Esophagus muscularis mucosa (tissue), 4 donors: ENCODE results near the gene HOPX. TPM values are rescaled to one million over a fixed set of nuclear protein-coding genes. Genes with fewer than 3 reads are reported as not detected.

Source experiments
- DNase-seq: peaks from one replicate; pipeline ENCODE4 v3.0.0-alpha.2; 2017; ENCODE audit errors: extremely low spot score
- H3K27ac ChIP-seq, 4 donors: fragments of 200-600 bp; sonication (generic); replicated peaks in 1 of 4; 1 replicate in 3 of 4; 2 replicates in 1 of 4; pipeline ENCODE4 v1.5.1; 2016 to 2019; ENCODE audit warnings: mild to moderate bottlenecking in 1 of 4
- H3K27me3 ChIP-seq, 4 donors: fragments of 200-600 bp; sonication (generic); one replicate each; pipeline versions ENCODE4 v1.5.1 to v1.6.0; 2016 to 2019
- H3K36me3 ChIP-seq, 4 donors: fragments of 200-600 bp; sonication (generic); one replicate each; pipeline ENCODE4 v1.5.1; 2016 to 2019
- H3K4me1 ChIP-seq, 4 donors: fragments of 200-600 bp; sonication (generic); one replicate each; pipeline ENCODE4 v1.5.1; 2016 to 2019
- H3K4me3 ChIP-seq, 4 donors: fragments of 200-600 bp; sonication (generic); 1 replicate in 2 of 4; 2 replicates in 2 of 4; pipeline ENCODE4 v1.5.1; 2016 to 2019; ENCODE audit warnings: mild to moderate bottlenecking in 4 of 4, moderate library complexity in 1 of 4
- H3K9me3 ChIP-seq, 4 donors: fragments of 200-600 bp; sonication (generic); 1 replicate in 3 of 4; 2 replicates in 1 of 4; pipeline ENCODE4 v1.5.1; 2016 to 2019
- EP300 ChIP-seq: sonication (generic); formaldehyde crosslinking; IDR thresholded peaks from one replicate; pipeline ENCODE4 v1.6.1; 2017; ENCODE audit warnings: antibody characterized with exemption
- POLR2A ChIP-seq: fragments of 450-650 bp; IDR thresholded peaks from one replicate; pipeline ENCODE4 v1.6.1; 2017; ENCODE audit warnings: antibody characterized with exemption, moderate library complexity, mild to moderate bottlenecking, low read depth
- POLR2AphosphoS5 ChIP-seq, 2 donors: sonication (generic); formaldehyde crosslinking; IDR thresholded peaks; one replicate each; pipeline ENCODE4 v1.6.1; 2017; ENCODE audit warnings: antibody characterized with exemption in 2 of 2
- WGBS: methylation state at CpG from one replicate; pipeline ENCODE4 v1.1.5; 2018; 5-methylcytosine and 5-hydroxymethylcytosine counted together
- intact Hi-C: fragments of 100-400 bp; cut with DNase I; formaldehyde crosslinking; loops from one replicate; pipeline ENCODE4 v1.15.1; 2023
- total RNA-seq, 4 donors: library from RNA; depleted of rRNA; stranded (reverse); fragments of >200 nt; gene quantifications; one replicate each; pipeline versions ENCODE4 v1.1.0 to v1.2.1, GENCODE V29; 2016
- TF ChIP-seq, protein P1 (sequence below), 3 experiments: fragments of 200-600 bp in 2 of 3; fragments of 450-650 bp in 1 of 3; sonication (generic) in 2 of 3; IDR thresholded peaks; one replicate each; pipeline ENCODE4 v1.5.1; 2017 to 2019; ENCODE audit warnings: antibody characterized with exemption in 3 of 3, mild to moderate bottlenecking in 2 of 3, moderate library complexity in 1 of 3

The HOPX gene
- total RNA-seq, 4 donors from 2014 or later, result 5.1 to 11.9 (median 7.5) TPM

- no peak for DNase-seq
- TF ChIP-seq POLR2A (no peak), EP300 (no peak), POLR2AphosphoS5 (IDR thresholded peaks at IDR 0.05) (no peak)
- TF ChIP-seq, protein P1, sequence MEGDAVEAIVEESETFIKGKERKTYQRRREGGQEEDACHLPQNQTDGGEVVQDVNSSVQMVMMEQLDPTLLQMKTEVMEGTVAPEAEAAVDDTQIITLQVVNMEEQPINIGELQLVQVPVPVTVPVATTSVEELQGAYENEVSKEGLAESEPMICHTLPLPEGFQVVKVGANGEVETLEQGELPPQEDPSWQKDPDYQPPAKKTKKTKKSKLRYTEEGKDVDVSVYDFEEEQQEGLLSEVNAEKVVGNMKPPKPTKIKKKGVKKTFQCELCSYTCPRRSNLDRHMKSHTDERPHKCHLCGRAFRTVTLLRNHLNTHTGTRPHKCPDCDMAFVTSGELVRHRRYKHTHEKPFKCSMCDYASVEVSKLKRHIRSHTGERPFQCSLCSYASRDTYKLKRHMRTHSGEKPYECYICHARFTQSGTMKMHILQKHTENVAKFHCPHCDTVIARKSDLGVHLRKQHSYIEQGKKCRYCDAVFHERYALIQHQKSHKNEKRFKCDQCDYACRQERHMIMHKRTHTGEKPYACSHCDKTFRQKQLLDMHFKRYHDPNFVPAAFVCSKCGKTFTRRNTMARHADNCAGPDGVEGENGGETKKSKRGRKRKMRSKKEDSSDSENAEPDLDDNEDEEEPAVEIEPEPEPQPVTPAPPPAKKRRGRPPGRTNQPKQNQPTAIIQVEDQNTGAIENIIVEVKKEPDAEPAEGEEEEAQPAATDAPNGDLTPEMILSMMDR (IDR thresholded peaks at IDR 0.05), result no peak
Measured at GRCh38 chr4:56690393-56690792, 9.3 kb upstream of the HOPX start.

GRCh38 chr4:56689201-56689969 lies 8.3 kb upstream of the HOPX start:
- intact Hi-C loops, result no loop called here
- TF ChIP-seq POLR2A (no peak), POLR2AphosphoS5 (IDR thresholded peaks at IDR 0.05) (no peak), EP300 (no peak)
- TF ChIP-seq, protein P1 (IDR thresholded peaks at IDR 0.05), result no peak
- Histone ChIP-seq H3K9me3 (no peaks in the 10 kb centered on the region), H3K36me3 (no peaks in the 10 kb centered on the region), H3K27ac (no peak overlapping the region), H3K27me3 (no peaks in the 10 kb centered on the region), H3K4me3 (no peak overlapping the region), H3K4me1 (no peaks in the 10 kb centered on the region)
- DNase-seq, result no peak
- WGBS, result 91% methylated on average over 2 of the region's 2 CpGs

More at GRCh38 chr4:56690393-56690792, 9.3 kb upstream of the HOPX start:
- H3K36me3 ChIP-seq, result no peaks in the 10 kb centered on the region
- no peaks in the 10 kb centered on the region for H3K4me1 ChIP-seq
- no peak overlapping the region for H3K4me3 ChIP-seq
- intact Hi-C loops, result no loop called here
- no peak overlapping the region for H3K27ac ChIP-seq
- WGBS, result 69% methylated on average over 1 of the region's 1 CpG
- H3K9me3 ChIP-seq, result no peaks in the 10 kb centered on the region
- no peaks in the 10 kb centered on the region for H3K27me3 ChIP-seq

DNA sequence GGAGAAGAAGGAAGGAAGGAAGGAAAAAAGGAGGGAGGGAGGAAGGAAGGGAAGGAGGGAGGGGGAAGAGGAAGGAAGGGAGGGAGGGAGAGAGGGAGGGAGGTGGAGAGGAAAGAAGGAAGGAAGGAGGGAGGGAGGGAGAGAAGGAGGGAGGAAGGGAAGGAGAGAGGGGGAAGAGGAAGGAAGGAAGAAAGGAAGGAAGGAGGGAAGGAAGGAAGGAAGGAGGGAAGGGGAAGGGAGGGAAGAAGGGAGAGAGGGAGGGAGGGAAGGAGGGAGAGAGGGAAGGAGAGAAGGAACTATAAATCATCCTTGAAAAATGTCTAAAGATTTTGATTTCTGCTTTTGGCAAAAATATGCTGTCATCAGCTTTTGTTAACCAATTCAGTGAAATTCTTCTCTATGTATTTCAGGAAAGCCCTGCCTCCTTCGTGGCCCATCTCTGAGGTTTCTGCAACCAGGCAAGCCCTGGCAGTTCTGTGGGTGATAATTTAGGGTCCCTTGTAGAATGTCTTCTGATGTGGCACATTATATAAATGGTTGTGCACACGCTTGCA lies 7.1 kb upstream of the HOPX start:
- TF ChIP-seq EP300 (no peak), POLR2AphosphoS5 (IDR thresholded peaks at IDR 0.05) (no peak), POLR2A (no peak)
- TF ChIP-seq, protein P1 (IDR thresholded peaks at IDR 0.05), result no peak
- Histone ChIP-seq H3K9me3 (no peaks in the 10 kb centered on the region), H3K27me3 (peaks cover 0 to 3% (median 0%) of the 10 kb centered on the region in 4 donors), H3K4me3 (no peak overlapping the region), H3K36me3 (no peaks in the 10 kb centered on the region), H3K27ac (no peak overlapping the region), H3K4me1 (no peaks in the 10 kb centered on the region)
- intact Hi-C loops, result no loop called here
- 82% methylated on average over 2 of the region's 2 CpGs for WGBS
- DNase-seq, result no peak

DNA sequence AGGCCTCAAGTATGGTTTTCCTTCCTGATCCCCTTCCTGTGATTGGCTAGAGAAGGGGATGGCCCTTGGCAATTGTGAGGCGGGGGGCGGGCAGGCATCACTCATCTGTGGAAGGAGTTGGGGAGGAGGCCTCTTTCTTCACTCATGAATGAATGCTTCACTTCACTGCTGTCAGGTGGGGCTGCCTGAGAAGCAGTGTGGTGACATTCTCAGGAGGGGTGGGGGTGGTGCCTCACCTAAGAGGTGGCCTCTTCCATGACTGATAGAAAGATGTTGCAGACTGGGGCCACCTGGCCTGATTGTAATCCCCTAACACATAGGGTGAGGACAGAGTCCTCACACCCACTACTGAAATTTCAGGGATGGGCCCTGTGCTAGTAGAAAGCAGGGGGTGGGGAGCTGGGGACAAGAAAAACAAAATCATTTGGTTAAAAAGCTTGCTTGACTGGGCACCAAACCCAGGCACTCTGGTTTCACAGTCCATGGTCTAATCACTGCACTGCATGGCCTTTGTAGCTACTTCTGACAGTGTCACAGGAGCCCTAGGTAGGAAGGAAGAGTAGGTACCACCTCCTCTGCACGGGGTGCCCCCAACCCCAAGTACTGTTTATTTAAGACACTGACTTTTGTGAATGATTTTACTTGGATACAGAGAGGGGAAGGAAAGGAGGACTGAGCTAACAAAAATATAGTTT lies 5.6 kb upstream of the HOPX start:
- Histone ChIP-seq H3K4me3 (no peak overlapping the region), H3K27me3 (peaks cover 0 to 16% (median 0%) of the 10 kb centered on the region in 4 donors), H3K27ac (no peak overlapping the region), H3K36me3 (no peaks in the 10 kb centered on the region), H3K9me3 (no peaks in the 10 kb centered on the region), H3K4me1 (peaks cover 0 to 6% (median 1%) of the 10 kb centered on the region in 4 donors)
- WGBS, result 89% methylated on average over 3 of the region's 3 CpGs
- TF ChIP-seq POLR2AphosphoS5 (IDR thresholded peaks at IDR 0.05) (no peak), EP300 (no peak), POLR2A (no peak)
- TF ChIP-seq, protein P1 (IDR thresholded peaks at IDR 0.05), result no peak
- no peak for DNase-seq
- intact Hi-C loops, result no loop called here
